CD4-positive, alpha-beta memory T cell (primary cell): ENCODE measurements around the gene ZNF318. TPM values are rescaled to one million over a fixed set of nuclear protein-coding genes. Genes with fewer than 3 reads are reported as not detected.
A peak's percentile ranks its signal among the peaks of the same experiment; 100 is the strongest.
"Not testable (repeated sequence)": the region's sequence is repeated elsewhere in the genome, so short reads cannot be mapped to it uniquely, and the experiment has no call there.

Experiments used
- CTCF ChIA-PET: fragments of 350-600 bp; sonication (Branson Sonifier 250); formaldehyde crosslinking; loops from one replicate; lab custom pipeline; 2021; ENCODE audit warnings: inconsistent platforms; ENCODE audit not compliant: partially characterized antibody; lab: Charles Lee
- POLR2A ChIA-PET: fragments of 350-600 bp; sonication (Branson Sonifier 250); formaldehyde crosslinking; loops from one replicate; lab custom pipeline; 2021; ENCODE audit not compliant: partially characterized antibody; lab: Charles Lee
- DNase-seq, 5 donors: peaks; one replicate each; pipeline versions ENCODE4 v3.0.0 to v3.0.0-alpha.2; 2020 to 2022; ENCODE audit warnings: mixed read lengths in 1 of 5
- H3K27ac ChIP-seq: one replicate; pipeline ENCODE4 v1.7.0; 2013; ENCODE audit warnings: low read depth, low read length
- H3K27me3 ChIP-seq: 2 replicates; pipeline ENCODE4 v1.7.0; 2013; ENCODE audit warnings: mild to moderate bottlenecking, low read length, moderate library complexity; ENCODE audit not compliant: insufficient read depth
- H3K36me3 ChIP-seq: 2 replicates; pipeline ENCODE4 v1.7.0; 2013; ENCODE audit warnings: mild to moderate bottlenecking, low read length, moderate library complexity; ENCODE audit not compliant: insufficient read depth
- H3K4me1 ChIP-seq: 2 replicates; pipeline ENCODE4 v1.7.0; 2013; ENCODE audit warnings: mild to moderate bottlenecking, low read length, moderate library complexity; ENCODE audit not compliant: insufficient read depth
- H3K4me3 ChIP-seq, 2 donors: one replicate each; pipeline ENCODE4 v1.7.0; 2013; ENCODE audit warnings: low read length in 2 of 2, mild to moderate bottlenecking in 1 of 2
- H3K9me3 ChIP-seq, 2 donors: one replicate each; pipeline ENCODE4 v1.7.0; 2013; ENCODE audit warnings: low read length in 2 of 2, control low read depth in 1 of 2; ENCODE audit not compliant: control insufficient read depth in 1 of 2
- H3K27ac Mint-ChIP-seq, 7 donors: one replicate each; pipeline ENCODE4 v1.8.0; 2020 to 2021; ENCODE audit warnings: mixed read lengths in 7 of 7, mild to moderate bottlenecking in 6 of 7, inconsistent platforms in 3 of 7, moderate library complexity in 3 of 7
- H3K27me3 Mint-ChIP-seq, 2 donors: one replicate each; pipeline ENCODE4 v1.8.0; 2020 to 2021; ENCODE audit warnings: mixed read lengths in 2 of 2
- H3K36me3 Mint-ChIP-seq, 2 donors: one replicate each; pipeline ENCODE4 v1.8.0; 2020 to 2021; ENCODE audit warnings: mixed read lengths in 2 of 2, inconsistent platforms in 1 of 2, mild to moderate bottlenecking in 1 of 2
- H3K4me1 Mint-ChIP-seq, 4 donors: one replicate each; pipeline ENCODE4 v1.8.0; 2020 to 2021; ENCODE audit warnings: mixed read lengths in 4 of 4, mild to moderate bottlenecking in 1 of 4
- H3K4me3 Mint-ChIP-seq, 8 donors: one replicate each; pipeline ENCODE4 v1.8.0; 2020 to 2021; ENCODE audit warnings: mixed read lengths in 8 of 8, mild to moderate bottlenecking in 7 of 8, moderate library complexity in 6 of 8, inconsistent platforms in 3 of 8
- H3K9me3 Mint-ChIP-seq, 8 donors: one replicate each; pipeline ENCODE4 v1.8.0; 2020 to 2021; ENCODE audit warnings: mixed read lengths in 8 of 8, mild to moderate bottlenecking in 5 of 8, inconsistent platforms in 3 of 8, moderate library complexity in 1 of 8
- intact Hi-C: fragments of 100-400 bp; cut with micrococcal nuclease; formaldehyde crosslinking; loops from one replicate; pipeline ENCODE4 v1.15.1; 2023
- polyA plus RNA-seq, 2 donors: library from polyadenylated mRNA; unstranded; fragments of 300-500 nt; fragmentation: Illumina TruSeq; gene quantifications; one replicate each; pipeline ENCODE4 v1.2.3, GENCODE V29; 2021
- total RNA-seq, 2 experiments: library from RNA; stranded (reverse); gene quantifications; one replicate each; pipeline ENCODE4 v1.2.3, GENCODE V29; 2021

ZNF318 gene, protein sequence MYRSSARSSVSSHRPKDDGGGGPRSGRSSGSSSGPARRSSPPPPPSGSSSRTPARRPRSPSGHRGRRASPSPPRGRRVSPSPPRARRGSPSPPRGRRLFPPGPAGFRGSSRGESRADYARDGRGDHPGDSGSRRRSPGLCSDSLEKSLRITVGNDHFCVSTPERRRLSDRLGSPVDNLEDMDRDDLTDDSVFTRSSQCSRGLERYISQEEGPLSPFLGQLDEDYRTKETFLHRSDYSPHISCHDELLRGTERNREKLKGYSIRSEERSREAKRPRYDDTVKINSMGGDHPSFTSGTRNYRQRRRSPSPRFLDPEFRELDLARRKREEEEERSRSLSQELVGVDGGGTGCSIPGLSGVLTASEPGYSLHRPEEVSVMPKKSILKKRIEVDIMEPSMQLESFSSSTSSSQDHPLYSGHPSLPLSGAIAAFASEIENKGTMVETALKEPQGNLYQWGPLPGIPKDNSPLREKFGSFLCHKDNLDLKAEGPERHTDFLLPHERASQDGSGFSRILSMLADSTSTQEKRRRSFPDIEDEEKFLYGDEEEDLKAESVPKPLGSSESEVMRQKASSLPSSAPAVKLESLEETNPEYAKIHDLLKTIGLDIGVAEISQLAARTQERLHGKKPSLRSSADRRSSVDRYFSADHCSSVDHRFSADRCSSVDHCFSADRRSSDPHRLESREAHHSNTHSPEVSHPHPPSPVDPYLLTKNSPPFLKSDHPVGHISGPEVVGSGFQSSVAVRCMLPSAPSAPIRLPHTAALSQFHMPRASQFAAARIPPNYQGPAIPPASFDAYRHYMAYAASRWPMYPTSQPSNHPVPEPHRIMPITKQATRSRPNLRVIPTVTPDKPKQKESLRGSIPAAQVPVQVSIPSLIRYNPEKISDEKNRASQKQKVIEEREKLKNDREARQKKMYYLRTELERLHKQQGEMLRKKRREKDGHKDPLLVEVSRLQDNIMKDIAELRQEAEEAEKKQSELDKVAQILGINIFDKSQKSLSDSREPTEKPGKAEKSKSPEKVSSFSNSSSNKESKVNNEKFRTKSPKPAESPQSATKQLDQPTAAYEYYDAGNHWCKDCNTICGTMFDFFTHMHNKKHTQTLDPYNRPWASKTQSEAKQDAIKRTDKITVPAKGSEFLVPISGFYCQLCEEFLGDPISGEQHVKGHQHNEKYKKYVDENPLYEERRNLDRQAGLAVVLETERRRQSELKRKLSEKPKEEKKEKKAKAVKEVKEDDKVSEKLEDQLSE (N-terminal part only)
- total RNA-seq (10 to 100 TPM; 30.6 to 32.2 TPM), polyA plus RNA-seq (1 to 10 TPM; 1.3 to 6.9 TPM)

DNA sequence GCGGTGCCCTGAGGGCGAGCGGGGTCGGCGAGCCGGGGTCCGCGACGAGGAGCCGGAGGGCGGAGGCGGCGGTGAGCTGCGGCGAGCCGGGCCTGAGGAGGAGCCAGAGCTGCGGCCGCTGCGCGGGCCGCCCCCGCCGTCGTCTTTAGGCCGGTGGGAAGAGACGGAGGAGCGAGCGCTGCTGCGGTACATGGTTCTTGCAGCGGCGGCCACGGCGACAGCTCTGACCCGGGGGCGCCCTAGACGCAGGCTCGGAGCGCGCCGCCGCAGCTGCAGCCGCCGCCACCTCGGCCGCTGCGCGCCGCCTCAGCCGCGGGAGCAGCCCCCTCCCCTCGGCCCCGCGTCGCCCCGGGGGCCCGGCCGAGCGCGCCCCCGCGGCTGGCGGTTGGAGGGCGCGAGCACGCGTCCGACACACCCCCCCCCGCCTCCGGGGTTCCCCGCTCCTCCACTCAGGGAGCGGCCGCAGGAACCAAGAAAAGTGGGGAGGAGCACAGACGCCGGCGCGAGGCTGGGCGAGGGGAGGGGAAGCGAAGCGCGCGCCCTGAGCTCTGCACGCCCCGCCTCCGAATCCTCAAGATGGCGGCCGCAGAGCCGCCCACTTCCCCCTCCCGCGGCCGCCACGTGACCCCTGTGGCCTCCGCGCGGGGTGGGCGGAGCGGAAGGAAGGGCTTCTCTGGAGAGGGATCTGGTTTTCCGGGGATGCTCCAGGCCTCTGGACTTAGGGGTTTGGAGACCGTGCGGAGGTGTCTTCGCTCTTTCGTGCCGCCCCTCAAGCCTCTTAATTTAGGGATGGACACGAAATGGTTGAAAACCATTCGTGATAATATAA, at the start of gene ZNF318:
TSS of gene ZNF318 (minus strand) at position 474 of the 829 bp plus-strand sequence. CDS start at position 192, 282 bp downstream.
- POLR2A ChIA-PET, result interaction anchor here (0.6 to 8.3 kb wide), 37 partner anchors 9 to 440 kb away, joined by 3 to 197 read pairs (median 4); partner anchors contain the start of genes ABCC10, CNPY3, CRIP3 and DLK2
- CTCF ChIA-PET, result interaction anchor here (0.6 to 4.0 kb wide), 10 partner anchors 9 to 916 kb away, joined by 3 to 21 read pairs (median 4); partner anchors contain the start of gene CRIP3
- peaks cover 32 to 53% (median 39%) of the 10 kb centered on the region in 4 donors for H3K4me1 Mint-ChIP-seq
- Histone ChIP-seq H3K27ac (peak within 1 kb of the TSS; percentile 86), H3K36me3 (peaks cover 3% of the 10 kb centered on the region), H3K27me3 (no peaks in the 10 kb centered on the region), H3K4me3 (peak within 1 kb of the TSS; percentile 63 to 69), H3K4me1 (peaks cover 39% of the 10 kb centered on the region), H3K9me3 (no peaks in the 10 kb centered on the region)
- DNase-seq, result peak; percentile 93 to 95 (median 95)
- peaks cover 9 to 11% of the 10 kb centered on the region in 2 donors for H3K36me3 Mint-ChIP-seq
- intact Hi-C loops, result loop anchor here (1.0 to 10.0 kb wide), 9 partner anchors 14 to 205 kb away; partner anchors contain the start of genes ABCC10, DLK2, DNPH1 and SRF
- peak within 1 kb of the TSS; percentile 94 to 97 (median 97) for H3K27ac Mint-ChIP-seq
- H3K9me3 Mint-ChIP-seq, result peaks cover 0 to 2% (median 0%) of the 10 kb centered on the region in 8 donors
- no peaks in the 10 kb centered on the region for H3K27me3 Mint-ChIP-seq
- peak within 1 kb of the TSS; percentile 91 to 95 (median 94) for H3K4me3 Mint-ChIP-seq

DNA sequence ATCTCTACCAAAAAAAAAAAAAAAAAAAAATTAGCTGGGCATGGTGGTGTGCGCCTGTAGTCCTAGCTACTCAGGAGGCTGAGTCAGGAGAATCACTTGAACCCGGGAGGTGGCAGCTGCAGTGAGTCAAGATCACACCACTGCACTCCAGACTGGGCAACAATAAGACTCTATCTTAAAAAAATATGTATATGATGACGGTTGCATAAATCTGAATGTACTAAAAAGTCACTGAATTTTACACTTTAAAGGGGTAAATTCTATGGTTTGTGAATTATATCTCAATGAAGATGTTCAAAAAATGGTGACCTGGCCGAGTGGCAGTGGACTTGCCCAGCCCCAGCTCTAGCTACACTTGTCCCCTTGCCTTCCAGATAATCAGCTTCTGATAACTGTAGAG, 47.5 kb upstream of the ZNF318 start:
- POLR2A ChIA-PET, result no interaction called here

DNA sequence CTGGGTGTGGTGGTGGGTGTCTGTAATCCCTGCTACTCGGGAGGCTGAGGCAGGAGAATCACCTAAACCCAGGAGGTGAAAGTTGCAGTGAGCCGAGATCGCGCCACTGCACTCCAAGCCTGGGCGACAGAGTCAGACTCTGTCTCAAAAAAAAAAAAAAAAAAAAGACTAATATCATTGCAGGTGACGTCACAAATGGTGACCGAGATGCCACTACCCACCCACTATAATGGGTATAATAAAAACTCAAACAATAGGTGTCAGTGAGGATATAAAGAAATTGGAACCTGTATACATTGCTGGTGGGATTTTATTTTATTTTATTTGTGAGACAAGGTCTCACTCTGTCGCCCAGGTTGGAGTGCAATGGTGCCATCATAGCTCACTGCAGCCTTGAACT, 45.8 kb upstream of the ZNF318 start:
- intact Hi-C loops, H3K4me3 ChIP-seq, H3K36me3 Mint-ChIP-seq, H3K27me3 ChIP-seq, H3K27me3 Mint-ChIP-seq, H3K4me1 ChIP-seq, H3K36me3 ChIP-seq, H3K27ac ChIP-seq, H3K9me3 Mint-ChIP-seq, H3K4me3 Mint-ChIP-seq, H3K9me3 ChIP-seq, H3K27ac Mint-ChIP-seq, POLR2A ChIA-PET, H3K4me1 Mint-ChIP-seq, DNase-seq: not testable (repeated sequence)
- CTCF ChIA-PET, result interaction anchor here (1.2 kb wide), 1 partner anchor 91 kb away, joined by 4 read pairs; no protein-coding TSS in a partner anchor

More for the DNA sequence above, 47.5 kb upstream of the ZNF318 start:
- H3K27me3 ChIP-seq, result no peaks in the 10 kb centered on the region
- Mint-ChIP-seq H3K9me3 (peaks cover 0 to 1% (median 0%) of the 10 kb centered on the region in 8 donors), H3K4me1 (no peaks in the 10 kb centered on the region), H3K27ac (no peak overlapping the region), H3K4me3 (no peak overlapping the region), H3K36me3 (no peaks in the 10 kb centered on the region), H3K27me3 (peaks cover 0 to 4% of the 10 kb centered on the region in 2 donors)
- no peaks in the 10 kb centered on the region for H3K9me3 ChIP-seq
- no peak overlapping the region for H3K4me3 ChIP-seq
- no peak overlapping the region for H3K27ac ChIP-seq
- H3K36me3 ChIP-seq, result no peaks in the 10 kb centered on the region
- no peaks in the 10 kb centered on the region for H3K4me1 ChIP-seq
- CTCF ChIA-PET, result no interaction called here
- DNase-seq, result no peak
- intact Hi-C loops, result no loop called here

DNA sequence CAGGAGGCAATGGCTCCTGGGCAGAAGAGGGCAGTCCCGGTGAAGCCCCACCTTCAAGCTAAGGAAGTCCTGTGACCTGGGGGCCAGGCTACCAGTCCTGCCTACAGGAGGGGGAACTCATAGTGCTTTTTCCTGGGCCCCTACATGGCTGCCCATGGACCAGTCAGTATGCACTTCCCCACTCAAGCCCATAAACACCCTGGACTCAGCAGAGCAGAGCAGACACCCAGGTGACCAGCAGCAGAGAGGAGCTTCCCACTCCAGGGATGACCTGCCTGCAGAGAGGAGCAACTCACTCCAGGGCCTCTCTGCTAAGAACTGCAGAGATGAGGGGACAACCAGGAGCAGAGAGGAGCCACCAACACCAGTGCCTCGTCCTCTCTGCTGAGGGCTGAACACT, 43.6 kb upstream of the ZNF318 start:
- Mint-ChIP-seq H3K4me3 (no peak overlapping the region), H3K36me3 (peaks cover 0 to 3% of the 10 kb centered on the region in 2 donors), H3K9me3 (peaks cover 0 to 1% (median 0%) of the 10 kb centered on the region in 8 donors), H3K27ac (no peak overlapping the region), H3K4me1 (no peaks in the 10 kb centered on the region), H3K27me3 (peaks cover 4 to 8% of the 10 kb centered on the region in 2 donors)
- no peaks in the 10 kb centered on the region for H3K4me1 ChIP-seq
- no peak overlapping the region for H3K27ac ChIP-seq
- CTCF ChIA-PET, result no interaction called here
- POLR2A ChIA-PET, result no interaction called here
- no peaks in the 10 kb centered on the region for H3K9me3 ChIP-seq
- no peak for DNase-seq
- H3K4me3 ChIP-seq, result no peak overlapping the region
- no peaks in the 10 kb centered on the region for H3K27me3 ChIP-seq
- no peaks in the 10 kb centered on the region for H3K36me3 ChIP-seq
- intact Hi-C loops, result no loop called here

DNA sequence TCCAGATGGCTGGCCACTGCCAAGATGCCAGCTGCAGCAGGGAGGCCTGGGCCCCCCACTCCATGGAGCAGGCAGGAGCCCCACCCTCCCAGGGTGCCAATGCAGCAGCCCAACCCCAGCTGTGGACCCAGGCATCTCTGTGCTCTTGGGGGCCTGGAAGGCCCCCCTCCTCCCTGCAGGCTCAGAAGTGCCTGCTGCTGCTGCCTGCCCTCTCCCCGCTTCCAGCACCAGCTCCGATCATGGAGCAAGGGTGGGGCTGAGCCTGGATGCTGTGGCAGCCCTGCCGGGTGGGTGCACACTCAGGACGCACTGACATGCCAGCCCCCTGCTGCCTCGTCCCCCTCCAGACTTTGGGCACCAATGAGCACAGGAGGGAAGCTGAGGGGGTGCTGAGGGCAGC, 43.1 kb upstream of the ZNF318 start:
- POLR2A ChIA-PET, result no interaction called here
- H3K9me3 Mint-ChIP-seq, result peaks cover 0 to 1% (median 0%) of the 10 kb centered on the region in 8 donors

DNA sequence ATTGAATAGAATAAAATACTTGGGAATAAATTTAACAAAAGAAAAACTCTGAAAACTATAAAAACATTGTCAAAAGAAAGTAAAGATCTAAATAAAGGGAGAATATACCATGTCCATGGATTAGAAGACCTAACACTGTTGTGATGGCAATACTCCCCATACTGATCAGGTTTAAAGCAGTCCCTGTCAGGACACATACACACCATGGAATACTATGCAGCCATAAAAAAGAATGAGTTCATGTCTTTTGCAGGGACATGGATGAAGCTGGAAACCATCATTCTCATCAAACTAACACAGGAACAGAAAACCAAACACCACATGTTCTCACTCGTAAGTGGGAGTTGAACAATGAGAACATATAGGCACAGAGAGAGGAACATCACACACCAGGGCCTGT, 41.3 kb upstream of the ZNF318 start:
- H3K27me3 ChIP-seq, H3K27me3 Mint-ChIP-seq, CTCF ChIA-PET, intact Hi-C loops, H3K4me1 ChIP-seq, H3K4me3 Mint-ChIP-seq, H3K4me3 ChIP-seq, H3K9me3 Mint-ChIP-seq, H3K36me3 ChIP-seq, POLR2A ChIA-PET, H3K9me3 ChIP-seq, H3K27ac ChIP-seq, DNase-seq, H3K4me1 Mint-ChIP-seq, H3K36me3 Mint-ChIP-seq: not testable (repeated sequence)
- H3K27ac Mint-ChIP-seq, result peak overlapping the region in 1 of 7 donors; percentile 6

More for the DNA sequence above, 43.1 kb upstream of the ZNF318 start:
- Mint-ChIP-seq H3K4me3 (no peak overlapping the region), H3K36me3 (peaks cover 0 to 4% of the 10 kb centered on the region in 2 donors), H3K27me3 (peaks cover 5 to 8% of the 10 kb centered on the region in 2 donors), H3K4me1 (no peaks in the 10 kb centered on the region), H3K27ac (no peak overlapping the region)
- Histone ChIP-seq H3K9me3 (no peaks in the 10 kb centered on the region), H3K27me3 (no peaks in the 10 kb centered on the region), H3K36me3 (no peaks in the 10 kb centered on the region), H3K27ac (no peak overlapping the region), H3K4me1 (no peaks in the 10 kb centered on the region), H3K4me3 (no peak overlapping the region)
- no peak for DNase-seq
- intact Hi-C loops, result no loop called here
- CTCF ChIA-PET, result no interaction called here
